Mesendoderm (in vitro differentiated cells): ENCODE measurements around the gene APLF.

Experiments used
- DNase-seq: peaks from one replicate; pipeline ENCODE4 v3.0.0; 2013
- H2AK5ac ChIP-seq: 2 replicates; pipeline ENCODE4 v1.6.1; 2013; ENCODE audit warnings: low read length, inconsistent platforms
- H2BK120ac ChIP-seq: 2 replicates; pipeline ENCODE4 v1.6.1; 2013; ENCODE audit warnings: low read depth, mild to moderate bottlenecking, low read length, moderate library complexity, mixed read lengths
- H2BK15ac ChIP-seq: replicated peaks from 2 replicates; pipeline ENCODE4 v1.6.1; 2013; ENCODE audit warnings: low read depth, mild to moderate bottlenecking, moderate library complexity
- H2BK5ac ChIP-seq: 2 replicates; pipeline ENCODE4 v1.6.1; 2013; ENCODE audit warnings: low read length, inconsistent platforms
- H3K18ac ChIP-seq: 2 replicates; pipeline ENCODE4 v1.6.1; 2013; ENCODE audit warnings: mild to moderate bottlenecking, low read length, mixed read lengths
- H3K23ac ChIP-seq: one replicate; pipeline ENCODE4 v1.6.1; 2013; ENCODE audit warnings: low read length
- H3K27ac ChIP-seq: 2 replicates; pipeline ENCODE4 v1.5.1; 2013; ENCODE audit warnings: low read depth, mild to moderate bottlenecking, inconsistent platforms, low read length, moderate library complexity
- H3K27me3 ChIP-seq: 2 replicates; pipeline ENCODE4 v1.6.1; 2013; ENCODE audit warnings: low read length, control low read depth, mild to moderate bottlenecking, inconsistent platforms; ENCODE audit not compliant: insufficient read depth, poor library complexity
- H3K36me3 ChIP-seq: 2 replicates; pipeline ENCODE4 v1.6.1; 2013; ENCODE audit warnings: low read length, inconsistent platforms; ENCODE audit not compliant: control insufficient read depth, insufficient read depth
- H3K4ac ChIP-seq: one replicate; pipeline ENCODE4 v1.6.1; 2013; ENCODE audit warnings: low read depth, mild to moderate bottlenecking, low read length, moderate library complexity
- H3K4me1 ChIP-seq: 2 replicates; pipeline ENCODE4 v1.6.1; 2013; ENCODE audit warnings: low read depth, low read length, inconsistent platforms; ENCODE audit not compliant: control insufficient read depth
- H3K4me2 ChIP-seq: 2 replicates; pipeline ENCODE4 v1.6.1; 2013; ENCODE audit warnings: low read length
- H3K4me3 ChIP-seq: 2 replicates; pipeline ENCODE4 v1.5.1; 2013; ENCODE audit warnings: mild to moderate bottlenecking, low read length
- H3K56ac ChIP-seq: one replicate; pipeline ENCODE4 v1.6.1; 2013; ENCODE audit warnings: low read length
- H3K79me1 ChIP-seq: 2 replicates; pipeline ENCODE4 v1.6.1; 2013; ENCODE audit warnings: low read length, inconsistent platforms
- H3K79me2 ChIP-seq: 2 replicates; pipeline ENCODE4 v1.6.1; 2013; ENCODE audit warnings: mild to moderate bottlenecking, low read length; ENCODE audit not compliant: control insufficient read depth, insufficient read depth
- H3K9ac ChIP-seq: 2 replicates; pipeline ENCODE4 v1.6.1; 2013; ENCODE audit warnings: low read length, inconsistent platforms
- H4K5ac ChIP-seq: one replicate; pipeline ENCODE4 v1.6.1; 2013; ENCODE audit warnings: low read length
- H4K8ac ChIP-seq: one replicate; pipeline ENCODE4 v1.6.1; 2013; ENCODE audit warnings: low read depth, mild to moderate bottlenecking, control low read depth, low read length, moderate library complexity
- WGBS: extraction: QIAGEN DNeasy Blood & Tissue Kit; methylation state at CpG from one replicate; pipeline ENCODE4 v1.1.7; 2013; ENCODE audit warnings: low lambda C conversion rate, missing lambda C conversion rate; ENCODE audit not compliant: insufficient coverage; ENCODE audit errors: extremely low coverage; 5-methylcytosine and 5-hydroxymethylcytosine counted together

Gene APLF

GRCh38 chr2:68605939-68606338 is 138.6 kb downstream of the APLF start:
- Histone ChIP-seq H4K8ac (no peak overlapping the region), H3K56ac (no peak overlapping the region), H3K36me3 (no peaks in the 10 kb centered on the region), H3K4ac (no peak overlapping the region), H3K27ac (no peak overlapping the region), H3K27me3 (no peaks in the 10 kb centered on the region), H3K4me2 (no peak overlapping the region), H2BK5ac (no peak overlapping the region), H2BK120ac (no peak overlapping the region), H3K4me3 (no peak overlapping the region), H2AK5ac (no peak overlapping the region), H3K79me2 (no peaks in the 10 kb centered on the region), H4K5ac (no peak overlapping the region), H3K23ac (no peak overlapping the region), H3K79me1 (no peaks in the 10 kb centered on the region), H3K18ac (no peak overlapping the region), H3K9ac (no peak overlapping the region), H2BK15ac (no peak overlapping the region), H3K4me1 (no peaks in the 10 kb centered on the region)
- DNase-seq = no peak
- WGBS = no CpG with 5 or more reads among the region's 1 CpG

- Histone ChIP-seq H3K4me2 (no peak overlapping the region), H2BK5ac (no peak overlapping the region), H3K27ac (no peak overlapping the region), H4K8ac (no peak overlapping the region), H2BK120ac (no peak overlapping the region), H3K79me2 (no peaks in the 10 kb centered on the region), H3K4ac (no peak overlapping the region), H3K4me3 (no peak overlapping the region), H3K79me1 (no peaks in the 10 kb centered on the region), H3K4me1 (no peaks in the 10 kb centered on the region), H2AK5ac (no peak overlapping the region), H3K36me3 (no peaks in the 10 kb centered on the region), H3K27me3 (no peaks in the 10 kb centered on the region), H4K5ac (no peak overlapping the region), H3K9ac (no peak overlapping the region), H2BK15ac (no peak overlapping the region), H3K18ac (no peak overlapping the region), H3K23ac (no peak overlapping the region), H3K56ac (no peak overlapping the region)
- WGBS = no CpG with 5 or more reads among the region's 4 CpGs
- no peak for DNase-seq
Measured at GRCh38 chr2:68606759-68607158, 139.4 kb downstream of the APLF start.

- Histone ChIP-seq H2BK120ac (no peak overlapping the region), H4K8ac (no peak overlapping the region), H2BK5ac (no peak overlapping the region), H3K4me3 (no peak overlapping the region), H2AK5ac (no peak overlapping the region), H3K36me3 (no peaks in the 10 kb centered on the region), H3K79me1 (no peaks in the 10 kb centered on the region), H3K27ac (no peak overlapping the region), H3K18ac (no peak overlapping the region), H3K27me3 (no peaks in the 10 kb centered on the region), H3K4ac (no peak overlapping the region), H3K23ac (no peak overlapping the region), H3K79me2 (no peaks in the 10 kb centered on the region), H3K56ac (no peak overlapping the region), H3K4me2 (no peak overlapping the region), H3K4me1 (no peaks in the 10 kb centered on the region), H4K5ac (no peak overlapping the region), H2BK15ac (no peak overlapping the region), H3K9ac (no peak overlapping the region)
- DNase-seq = no peak
Measured at GRCh38 chr2:68607837-68608236, 140.5 kb downstream of the APLF start.

GRCh38 chr2:68612765-68613519 is 145.6 kb downstream of the APLF start:
- H4K8ac ChIP-seq = no peak overlapping the region
- H3K4me3 ChIP-seq = no peak overlapping the region
- no peak overlapping the region for H4K5ac ChIP-seq
- WGBS = no CpG with 5 or more reads among the region's 5 CpGs
- no peak overlapping the region for H2AK5ac ChIP-seq
- no peak overlapping the region for H3K18ac ChIP-seq
- H3K27ac ChIP-seq = no peak overlapping the region
- no peaks in the 10 kb centered on the region for H3K27me3 ChIP-seq
- H3K56ac ChIP-seq = no peak overlapping the region
- no peak overlapping the region for H3K23ac ChIP-seq
- H3K4ac ChIP-seq = no peak overlapping the region
- no peaks in the 10 kb centered on the region for H3K36me3 ChIP-seq
- no peaks in the 10 kb centered on the region for H3K79me1 ChIP-seq
- H2BK5ac ChIP-seq = no peak overlapping the region
- H3K4me1 ChIP-seq = no peaks in the 10 kb centered on the region
- no peaks in the 10 kb centered on the region for H3K79me2 ChIP-seq
- no peak overlapping the region for H3K4me2 ChIP-seq
- no peak overlapping the region for H2BK15ac ChIP-seq
- no peak overlapping the region for H3K9ac ChIP-seq
- DNase-seq = no peak
- no peak overlapping the region for H2BK120ac ChIP-seq

GRCh38 chr2:68620772-68621171 is 153.4 kb downstream of the APLF start:
- Histone ChIP-seq H4K8ac (no peak overlapping the region), H3K79me2 (no peaks in the 10 kb centered on the region), H3K56ac (no peak overlapping the region), H2BK15ac (no peak overlapping the region), H3K36me3 (no peaks in the 10 kb centered on the region), H3K18ac (no peak overlapping the region), H2BK5ac (no peak overlapping the region), H3K9ac (no peak overlapping the region), H3K4ac (no peak overlapping the region), H3K27me3 (no peaks in the 10 kb centered on the region), H3K79me1 (no peaks in the 10 kb centered on the region), H3K4me2 (no peak overlapping the region), H3K4me3 (no peak overlapping the region), H4K5ac (no peak overlapping the region), H3K4me1 (no peaks in the 10 kb centered on the region), H2BK120ac (no peak overlapping the region), H3K27ac (no peak overlapping the region), H2AK5ac (no peak overlapping the region), H3K23ac (no peak overlapping the region)
- no peak for DNase-seq

GRCh38 chr2:68623820-68624219 is 156.4 kb downstream of the APLF start:
- Histone ChIP-seq H3K4me2 (no peak overlapping the region), H2AK5ac (no peak overlapping the region), H3K4me3 (no peak overlapping the region), H4K5ac (no peak overlapping the region), H2BK120ac (no peak overlapping the region), H3K27ac (no peak overlapping the region), H3K79me2 (no peaks in the 10 kb centered on the region), H3K23ac (no peak overlapping the region), H3K79me1 (no peaks in the 10 kb centered on the region), H3K9ac (no peak overlapping the region), H3K36me3 (no peaks in the 10 kb centered on the region), H3K18ac (peak overlapping the region; percentile 80), H3K27me3 (no peaks in the 10 kb centered on the region), H2BK5ac (no peak overlapping the region), H2BK15ac (no peak overlapping the region), H4K8ac (no peak overlapping the region), H3K4me1 (no peaks in the 10 kb centered on the region), H3K4ac (no peak overlapping the region), H3K56ac (no peak overlapping the region)
- WGBS = no CpG with 5 or more reads among the region's 6 CpGs
- DNase-seq = no peak
